ENCODE measurements around the gene GPR101.

DNA sequence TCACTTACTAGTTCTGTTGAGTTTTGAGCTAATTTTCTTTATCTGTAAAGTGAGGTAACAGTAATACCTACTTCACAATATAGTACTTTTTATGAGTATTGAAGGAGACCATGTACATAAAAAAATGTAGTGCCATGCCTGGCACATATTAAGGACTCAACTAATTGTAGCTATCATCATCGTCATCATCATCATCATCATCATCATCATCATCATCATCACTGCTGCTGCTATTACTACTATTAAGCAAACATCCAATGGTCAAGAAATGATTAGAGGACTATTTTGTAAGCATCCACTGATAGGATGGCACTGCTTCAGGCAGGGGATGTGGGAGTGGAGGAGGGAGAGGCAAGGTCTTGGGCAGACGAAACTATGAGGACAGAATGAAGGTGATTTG is 47.4 kb upstream of the GPR101 start:
- TF ChIP-seq, protein P1, sequence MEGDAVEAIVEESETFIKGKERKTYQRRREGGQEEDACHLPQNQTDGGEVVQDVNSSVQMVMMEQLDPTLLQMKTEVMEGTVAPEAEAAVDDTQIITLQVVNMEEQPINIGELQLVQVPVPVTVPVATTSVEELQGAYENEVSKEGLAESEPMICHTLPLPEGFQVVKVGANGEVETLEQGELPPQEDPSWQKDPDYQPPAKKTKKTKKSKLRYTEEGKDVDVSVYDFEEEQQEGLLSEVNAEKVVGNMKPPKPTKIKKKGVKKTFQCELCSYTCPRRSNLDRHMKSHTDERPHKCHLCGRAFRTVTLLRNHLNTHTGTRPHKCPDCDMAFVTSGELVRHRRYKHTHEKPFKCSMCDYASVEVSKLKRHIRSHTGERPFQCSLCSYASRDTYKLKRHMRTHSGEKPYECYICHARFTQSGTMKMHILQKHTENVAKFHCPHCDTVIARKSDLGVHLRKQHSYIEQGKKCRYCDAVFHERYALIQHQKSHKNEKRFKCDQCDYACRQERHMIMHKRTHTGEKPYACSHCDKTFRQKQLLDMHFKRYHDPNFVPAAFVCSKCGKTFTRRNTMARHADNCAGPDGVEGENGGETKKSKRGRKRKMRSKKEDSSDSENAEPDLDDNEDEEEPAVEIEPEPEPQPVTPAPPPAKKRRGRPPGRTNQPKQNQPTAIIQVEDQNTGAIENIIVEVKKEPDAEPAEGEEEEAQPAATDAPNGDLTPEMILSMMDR (IDR thresholded peaks at IDR 0.05; ENCODE audit: insufficient read depth, low read length, poor library complexity, severe bottlenecking), result no peak
- no peak for TF ChIP-seq EZH2phosphoT487 (conservative IDR thresholded peaks at IDR 0.05; ENCODE audit: low read length)
